Mesenchymal stem cell (in vitro differentiated cells and primary cell): ENCODE data around the gene OR52R1. TPM values are rescaled to one million over a fixed set of nuclear protein-coding genes. Genes with fewer than 3 reads are reported as not detected.

Experiments used
- DNase-seq: peaks from one replicate; pipeline ENCODE4 v3.0.0-alpha.2; 2013
- H2AFZ ChIP-seq: one replicate; pipeline ENCODE4 v1.6.1; 2013; ENCODE audit warnings: low read depth, mild to moderate bottlenecking, control low read depth, inconsistent platforms, low read length, moderate library complexity
- H2AK5ac ChIP-seq: 2 replicates; pipeline ENCODE4 v1.6.1; 2013; ENCODE audit warnings: low read length, moderate library complexity, mild to moderate bottlenecking, inconsistent platforms; ENCODE audit not compliant: severe bottlenecking
- H2BK120ac ChIP-seq: one replicate; pipeline ENCODE4 v1.6.1; 2013; ENCODE audit warnings: low read depth, mild to moderate bottlenecking, inconsistent platforms, low read length, moderate library complexity
- H2BK12ac ChIP-seq, 2 experiments: one replicate each; pipeline ENCODE4 v1.6.1; 2013; ENCODE audit warnings: inconsistent platforms in 2 of 2, low read length in 2 of 2, mild to moderate bottlenecking in 2 of 2, moderate library complexity in 2 of 2, control low read depth in 1 of 2
- H2BK15ac ChIP-seq: one replicate; pipeline ENCODE4 v1.6.1; 2013; ENCODE audit warnings: mild to moderate bottlenecking, low read depth, inconsistent platforms; ENCODE audit not compliant: poor library complexity, severe bottlenecking
- H2BK5ac ChIP-seq: 2 replicates; pipeline ENCODE4 v1.6.1; 2013; ENCODE audit warnings: low read depth, mild to moderate bottlenecking, low read length, control low read depth, inconsistent platforms; ENCODE audit not compliant: poor library complexity, severe bottlenecking
- H3K14ac ChIP-seq, 2 experiments: one replicate each; pipeline ENCODE4 v1.6.1; 2013; ENCODE audit warnings: inconsistent platforms in 2 of 2, low read length in 2 of 2, control low read depth in 1 of 2, mild to moderate bottlenecking in 1 of 2, moderate library complexity in 1 of 2
- H3K18ac ChIP-seq, 2 experiments: one replicate each; pipeline ENCODE4 v1.6.1; 2013; ENCODE audit warnings: inconsistent platforms in 2 of 2, low read length in 2 of 2, control low read depth in 1 of 2, low read depth in 1 of 2, mild to moderate bottlenecking in 1 of 2
- H3K23ac ChIP-seq, 2 experiments: one replicate each; pipeline ENCODE4 v1.6.1; 2013; ENCODE audit warnings: inconsistent platforms in 2 of 2, low read length in 2 of 2, mild to moderate bottlenecking in 2 of 2, moderate library complexity in 2 of 2, control low read depth in 1 of 2
- H3K27ac ChIP-seq: 2 replicates; pipeline ENCODE4 v1.5.1; 2013; ENCODE audit warnings: mild to moderate bottlenecking, moderate library complexity, low read length, control low read depth, inconsistent platforms; ENCODE audit not compliant: poor library complexity, severe bottlenecking
- H3K27me3 ChIP-seq, 2 experiments: 2 replicates each; pipeline versions ENCODE4 v1.6.1 to v1.7.0; 2013; ENCODE audit warnings: low read length in 2 of 2, mild to moderate bottlenecking in 2 of 2, moderate library complexity in 2 of 2, control low read depth in 1 of 2, inconsistent platforms in 1 of 2; ENCODE audit not compliant: control insufficient read depth in 1 of 2, insufficient read depth in 1 of 2
- H3K36me3 ChIP-seq, 2 experiments: 2 replicates each; pipeline versions ENCODE4 v1.6.1 to v1.7.0; 2013; ENCODE audit warnings: low read length in 2 of 2, control low read depth in 1 of 2, inconsistent platforms in 1 of 2, low read depth in 1 of 2, mild to moderate bottlenecking in 1 of 2; ENCODE audit not compliant: insufficient read depth in 2 of 2, control insufficient read depth in 1 of 2
- H3K4ac ChIP-seq, 2 experiments: one replicate each; pipeline ENCODE4 v1.6.1; 2013; ENCODE audit warnings: inconsistent platforms in 2 of 2, low read length in 2 of 2, mild to moderate bottlenecking in 2 of 2, moderate library complexity in 2 of 2, control low read depth in 1 of 2, low read depth in 1 of 2
- H3K4me1 ChIP-seq: 2 replicates; pipeline ENCODE4 v1.6.1; 2013; ENCODE audit warnings: low read depth, low read length, control low read depth; ENCODE audit not compliant: control insufficient read depth, insufficient read depth
- H3K4me2 ChIP-seq: 2 replicates; pipeline ENCODE4 v1.6.1; 2013; ENCODE audit warnings: low read length, mild to moderate bottlenecking, inconsistent platforms; ENCODE audit not compliant: poor library complexity, severe bottlenecking
- H3K4me3 ChIP-seq, 2 experiments: 2 replicates each; pipeline versions ENCODE4 v1.5.1 to v1.7.0; 2013; ENCODE audit warnings: low read length in 2 of 2, mild to moderate bottlenecking in 2 of 2, control low read depth in 1 of 2, low read depth in 1 of 2; ENCODE audit not compliant: insufficient read depth in 1 of 2
- H3K79me1 ChIP-seq: replicated peaks from 2 replicates; pipeline ENCODE4 v1.6.1; 2013; ENCODE audit warnings: mild to moderate bottlenecking, control low read depth, low read length, inconsistent platforms; ENCODE audit not compliant: poor library complexity, severe bottlenecking
- H3K9ac ChIP-seq: 2 replicates; pipeline ENCODE4 v1.7.0; 2013; ENCODE audit warnings: mild to moderate bottlenecking, low read length, moderate library complexity
- H3K9me3 ChIP-seq: 2 replicates; pipeline ENCODE4 v1.7.0; 2013; ENCODE audit warnings: mild to moderate bottlenecking, low read length; ENCODE audit not compliant: control insufficient read depth
- H4K8ac ChIP-seq: one replicate; pipeline ENCODE4 v1.6.1; 2013; ENCODE audit warnings: inconsistent platforms, mild to moderate bottlenecking, low read length, moderate library complexity
- H4K91ac ChIP-seq: one replicate; pipeline ENCODE4 v1.6.1; 2013; ENCODE audit warnings: mild to moderate bottlenecking, low read length, inconsistent platforms
- WGBS: methylation state at CpG from one replicate; pipeline ENCODE4 v1.1.7; 2013; ENCODE audit warnings: mixed read lengths; 5-methylcytosine and 5-hydroxymethylcytosine counted together
- polyA plus RNA-seq, 2 experiments: library from polyadenylated mRNA; stranded (reverse); fragments of 200-250 nt; gene quantifications; one replicate each; pipeline ENCODE4 v1.2.3, GENCODE V29; 2013

OR52R1 gene
- not detected for polyA plus RNA-seq (2013, experiment 1 of 2)
- not detected for polyA plus RNA-seq (2013, experiment 2 of 2)

- Histone ChIP-seq H3K4me2 (no peak within 1 kb of the TSS), H3K36me3 (no peaks in the 10 kb centered on the region), H3K4me1 (no peaks in the 10 kb centered on the region), H4K8ac (no peak within 1 kb of the TSS), H2BK120ac (no peak within 1 kb of the TSS), H3K9me3 (no peaks in the 10 kb centered on the region), H2AFZ (no peak within 1 kb of the TSS), H4K91ac (no peak within 1 kb of the TSS), H3K4me3 (no peak within 1 kb of the TSS), H2BK15ac (no peak within 1 kb of the TSS), H3K79me1 (no peaks in the 10 kb centered on the region), H3K9ac (no peak within 1 kb of the TSS), H2BK5ac (no peak within 1 kb of the TSS), H3K23ac (no peak within 1 kb of the TSS), H3K18ac (no peak within 1 kb of the TSS), H3K4ac (no peak within 1 kb of the TSS), H3K27me3 (no peaks in the 10 kb centered on the region), H3K14ac (no peak within 1 kb of the TSS), H2BK12ac (no peak within 1 kb of the TSS), H2AK5ac (no peak within 1 kb of the TSS), H3K27ac (no peak within 1 kb of the TSS)
- DNase-seq, result no peak
- 88% methylated on average over 2 of the region's 3 CpGs for WGBS
Measured at GRCh38 chr11:4804280-4804679, at the start of gene OR52R1. TSS of gene OR52R1 (minus strand) at chr11:4804380. CDS start at chr11:4804380, 0 bp downstream.

GRCh38 chr11:4851033-4851432, 46.9 kb upstream of the OR52R1 start:
- Histone ChIP-seq H3K9ac (no peak overlapping the region), H3K23ac (no peak overlapping the region), H3K4me2 (no peak overlapping the region), H2BK5ac (no peak overlapping the region), H2BK15ac (no peak overlapping the region), H3K4ac (no peak overlapping the region), H3K9me3 (no peaks in the 10 kb centered on the region), H3K79me1 (no peaks in the 10 kb centered on the region), H2AFZ (no peak overlapping the region), H3K18ac (no peak overlapping the region), H3K4me3 (no peak overlapping the region), H3K14ac (no peak overlapping the region), H2BK12ac (no peak overlapping the region), H4K8ac (no peak overlapping the region), H3K27me3 (no peaks in the 10 kb centered on the region), H2BK120ac (no peak overlapping the region), H3K36me3 (no peaks in the 10 kb centered on the region), H3K4me1 (no peaks in the 10 kb centered on the region), H3K27ac (no peak overlapping the region), H2AK5ac (no peak overlapping the region), H4K91ac (no peak overlapping the region)
- DNase-seq, result no peak
- 46% methylated on average over 4 of the region's 4 CpGs for WGBS

GRCh38 chr11:4848908-4849532, 44.8 kb upstream of the OR52R1 start, which contains the start of gene OR51S1:
TSS of gene OR51S1 (minus strand) at chr11:4849208. CDS start at chr11:4849208, 0 bp downstream.
- Histone ChIP-seq H3K9me3 (no peaks in the 10 kb centered on the region), H3K23ac (no peak within 1 kb of the TSS), H3K4me1 (no peaks in the 10 kb centered on the region), H3K14ac (no peak within 1 kb of the TSS), H3K27me3 (no peaks in the 10 kb centered on the region), H4K8ac (no peak within 1 kb of the TSS), H2AK5ac (no peak within 1 kb of the TSS), H2BK5ac (no peak within 1 kb of the TSS), H2BK12ac (no peak within 1 kb of the TSS), H3K27ac (no peak within 1 kb of the TSS), H3K4ac (no peak within 1 kb of the TSS), H2BK120ac (no peak within 1 kb of the TSS), H3K4me3 (no peak within 1 kb of the TSS), H4K91ac (peak within 1 kb of the TSS; percentile 39), H3K79me1 (no peaks in the 10 kb centered on the region), H3K36me3 (no peaks in the 10 kb centered on the region), H3K4me2 (no peak within 1 kb of the TSS), H2AFZ (no peak within 1 kb of the TSS), H3K18ac (no peak within 1 kb of the TSS), H3K9ac (no peak within 1 kb of the TSS), H2BK15ac (no peak within 1 kb of the TSS)
- no peak for DNase-seq
- 71% methylated on average over 9 of the region's 9 CpGs for WGBS

- no peak overlapping the region for H2AFZ ChIP-seq
- no peak overlapping the region for H2BK12ac ChIP-seq
- H3K9ac ChIP-seq, result no peak overlapping the region
- H3K4me3 ChIP-seq, result no peak overlapping the region
- no peak overlapping the region for H2BK5ac ChIP-seq
- no peak overlapping the region for H2BK15ac ChIP-seq
- no peak overlapping the region for H3K27ac ChIP-seq
- no peak overlapping the region for H4K8ac ChIP-seq
- H3K4me1 ChIP-seq, result no peaks in the 10 kb centered on the region
- WGBS, result 92% methylated on average over 2 of the region's 2 CpGs
- no peaks in the 10 kb centered on the region for H3K36me3 ChIP-seq
- H3K4ac ChIP-seq, result no peak overlapping the region
- H3K27me3 ChIP-seq, result no peaks in the 10 kb centered on the region
- no peaks in the 10 kb centered on the region for H3K9me3 ChIP-seq
- no peak overlapping the region for H3K4me2 ChIP-seq
- no peak overlapping the region for H4K91ac ChIP-seq
- H2AK5ac ChIP-seq, result no peak overlapping the region
- no peak for DNase-seq
- no peak overlapping the region for H3K18ac ChIP-seq
- H2BK120ac ChIP-seq, result no peak overlapping the region
- no peaks in the 10 kb centered on the region for H3K79me1 ChIP-seq
- H3K14ac ChIP-seq, result no peak overlapping the region
- H3K23ac ChIP-seq, result no peak overlapping the region
Measured at GRCh38 chr11:4839851-4840549, 35.8 kb upstream of the OR52R1 start.
